CD4-positive, alpha-beta T cell treated with Interleukin-4 for 1 hour (primary cell): Measurements from ENCODE around the gene AFF3.
A peak's percentile ranks its signal among the peaks of the same experiment; 100 is the strongest.

Source experiments
- DNase-seq, 2 donors: peaks; one replicate each; pipeline ENCODE4 v3.0.0-alpha.2; 2020 to 2022

The AFF3 gene

DNA sequence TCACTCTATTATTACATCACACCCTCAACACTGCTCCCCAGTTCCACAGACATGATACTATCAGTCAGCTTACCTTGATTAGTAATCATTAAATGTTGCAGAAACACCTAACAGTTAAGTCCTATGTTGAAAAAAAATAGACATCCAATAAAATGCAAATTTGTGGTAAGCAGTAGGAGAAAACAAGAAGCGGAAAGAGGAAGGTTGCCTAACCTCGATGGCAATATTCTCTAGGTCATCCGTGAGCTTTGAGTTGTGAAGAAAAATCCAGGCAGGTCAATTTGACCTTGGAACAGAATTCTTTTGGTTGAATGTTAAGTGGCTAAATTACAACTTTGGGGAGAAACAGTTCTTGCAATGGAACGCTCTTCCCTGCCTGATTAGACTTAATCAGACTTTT lies 264.4 kb downstream of the AFF3 start:
- no peak for DNase-seq

DNA sequence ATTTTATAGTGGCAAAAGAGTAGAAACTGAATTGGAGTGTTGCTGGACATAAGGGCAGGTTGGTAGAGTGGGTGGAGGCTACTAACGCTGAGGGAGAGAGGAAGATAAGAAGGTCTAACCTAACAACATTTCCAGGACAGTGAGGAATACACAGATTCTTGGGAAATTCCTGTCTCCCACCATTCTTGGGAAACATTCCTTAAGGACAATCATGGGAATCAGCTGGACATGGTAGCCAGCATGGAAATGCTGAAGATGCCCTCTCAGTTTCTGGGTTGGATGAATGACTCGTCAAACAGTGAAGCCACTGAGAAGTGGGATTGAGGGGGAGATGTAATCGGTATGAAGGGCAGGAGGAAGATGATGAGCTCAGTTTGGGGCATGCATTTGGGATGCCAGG lies 265.4 kb downstream of the AFF3 start:
- DNase-seq: no peak

DNA sequence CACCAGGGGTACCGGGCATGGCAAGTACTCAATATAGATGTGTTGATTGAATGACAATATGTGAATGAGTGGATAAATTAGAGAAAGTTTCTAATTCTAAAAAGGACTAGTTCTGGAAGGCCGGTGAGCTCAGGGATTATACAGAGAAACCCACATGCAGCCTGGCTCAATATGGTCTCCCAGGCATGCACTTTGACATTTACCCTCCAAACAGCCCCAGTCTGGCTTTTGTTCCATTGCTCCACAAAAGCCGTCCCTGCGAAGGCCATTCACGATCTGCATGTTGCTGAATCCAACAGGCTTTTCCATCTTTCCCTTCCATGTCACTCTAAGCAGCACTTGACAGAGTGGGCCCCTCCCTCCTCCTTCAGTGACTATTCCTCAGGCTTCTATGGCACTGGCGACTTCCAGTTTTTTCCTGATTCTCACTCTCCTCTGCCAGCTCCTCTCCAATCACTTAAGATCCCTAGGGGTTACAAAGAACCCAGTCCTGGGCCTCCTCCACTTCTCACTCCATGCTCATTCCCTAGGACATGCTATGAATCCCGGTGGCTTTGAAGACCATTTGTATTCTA lies 266.7 kb downstream of the AFF3 start:
- DNase-seq: no peak

DNA sequence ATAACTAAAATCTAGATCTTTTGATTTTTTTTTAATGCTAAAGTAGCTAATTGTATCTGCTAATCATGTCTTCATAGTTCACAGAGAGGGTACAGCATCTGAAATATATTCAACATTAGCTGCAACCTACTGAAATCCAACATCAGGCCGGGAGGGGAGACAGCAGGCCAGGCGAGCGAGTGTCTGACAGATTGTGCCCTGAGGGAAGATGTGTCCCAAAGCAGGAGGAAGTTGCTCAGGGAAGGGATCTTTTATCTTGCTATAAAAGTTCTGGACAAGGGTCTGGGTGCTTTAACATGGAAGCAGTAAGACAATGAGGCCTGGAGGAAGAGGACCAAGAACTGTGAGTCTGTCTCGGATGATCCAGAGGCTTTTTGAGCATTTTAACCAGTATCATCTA lies 274.1 kb downstream of the AFF3 start:
- no peak for DNase-seq

DNA sequence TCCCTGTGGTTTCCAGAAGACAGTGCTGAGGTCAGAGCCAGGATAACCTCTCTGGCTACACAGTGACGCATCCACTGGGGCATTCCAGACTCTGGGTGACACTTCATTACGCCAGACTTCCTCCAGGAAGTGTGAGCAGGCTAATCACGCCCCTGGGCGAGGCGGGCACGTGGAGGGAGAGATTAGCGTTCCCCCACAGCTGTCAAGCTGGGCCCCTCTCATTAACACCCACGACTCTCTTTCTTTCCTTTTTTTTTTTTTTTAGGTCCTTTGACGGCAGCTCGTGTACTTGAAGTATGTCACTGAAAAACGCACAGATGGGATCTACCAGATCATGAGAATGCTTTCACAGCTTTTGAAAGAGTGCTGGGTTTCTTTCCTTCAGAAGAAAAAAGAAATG lies 274.6 kb downstream of the AFF3 start:
- DNase-seq: peak in 1 of 2 donors; percentile 45

DNA sequence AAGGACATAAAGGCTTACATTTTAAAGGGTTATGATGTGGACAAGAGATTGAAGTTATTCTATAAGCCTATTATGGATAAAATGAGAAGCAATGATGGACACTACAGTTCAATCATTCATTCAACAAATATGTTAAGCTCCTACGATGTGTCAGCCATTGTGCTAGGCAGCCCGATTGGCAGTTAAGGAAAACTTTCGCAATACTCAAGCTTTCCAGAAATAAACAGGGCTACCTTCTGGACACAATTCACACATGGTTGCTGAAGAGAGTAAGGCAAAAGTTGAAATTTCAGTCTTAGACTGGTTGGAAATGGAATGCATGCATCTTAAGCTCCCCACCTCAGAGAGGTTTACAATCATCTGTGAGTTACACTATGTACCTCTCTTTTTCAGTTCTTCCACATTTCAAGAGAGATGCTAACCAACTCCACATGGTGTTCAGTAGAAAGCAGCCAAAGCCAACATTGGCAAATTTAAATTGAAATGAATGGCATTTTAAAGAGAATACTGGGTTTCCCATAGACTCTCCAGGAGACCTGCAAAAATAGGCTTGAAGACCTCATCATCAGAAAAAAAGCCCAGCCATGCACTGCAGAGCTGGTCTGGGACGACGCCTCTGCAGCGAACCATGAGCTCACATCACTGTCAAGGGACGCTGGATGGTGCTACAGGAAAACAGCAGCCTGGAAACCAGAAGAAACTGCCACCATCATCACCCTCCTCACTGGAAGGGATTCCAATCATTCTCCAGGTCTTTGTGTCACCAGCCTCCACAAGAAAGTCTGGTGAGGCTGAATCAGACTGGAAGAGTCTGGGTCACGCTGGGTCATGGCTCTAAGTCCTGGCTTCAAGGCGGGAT lies 276.3 kb downstream of the AFF3 start:
- no peak for DNase-seq

DNA sequence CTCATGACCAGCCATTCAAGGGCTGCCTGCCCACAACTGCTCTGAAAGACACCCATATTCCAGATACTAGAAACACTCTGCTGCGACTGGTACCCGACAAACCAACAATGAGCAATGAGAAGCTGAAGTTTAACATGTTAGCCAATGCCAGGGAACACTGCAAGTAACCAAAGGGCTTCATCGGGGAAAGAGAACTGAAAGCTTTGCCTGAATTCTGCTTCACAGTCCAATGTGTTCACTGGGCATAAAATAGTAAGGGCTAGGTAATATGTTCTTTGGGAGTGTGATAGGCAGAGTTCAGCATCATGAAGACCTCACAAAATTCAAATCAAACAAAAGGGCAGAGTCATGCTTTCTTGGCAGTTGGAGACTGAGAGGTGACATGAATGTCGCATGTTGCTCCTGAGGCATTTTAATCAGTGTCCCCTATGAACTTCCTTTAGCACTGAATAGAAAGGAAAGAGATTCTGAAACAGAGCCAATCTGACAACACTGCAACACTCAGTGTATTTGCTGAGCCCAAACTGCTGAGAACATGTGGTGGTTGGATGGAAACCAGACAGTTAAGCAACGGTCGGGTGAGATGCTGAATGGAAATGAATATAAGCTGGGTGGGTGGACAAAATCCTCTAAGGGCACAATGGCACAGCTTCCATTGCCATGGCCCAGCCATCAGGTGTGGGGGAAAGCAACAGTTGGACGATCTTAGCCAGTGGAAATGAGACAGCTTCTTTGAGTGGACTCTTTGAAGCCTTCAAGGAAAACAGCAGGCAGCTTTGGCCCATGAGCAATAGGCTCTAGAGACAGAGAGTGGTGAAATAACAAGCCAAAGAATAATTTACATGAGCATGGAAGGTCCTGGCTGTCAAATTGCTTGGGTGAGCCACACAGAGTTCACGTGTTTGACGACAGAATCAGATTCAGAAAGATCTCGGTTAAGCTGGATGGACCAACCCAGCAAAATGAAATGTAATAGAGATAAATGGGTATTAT lies 277.5 kb downstream of the AFF3 start:
- DNase-seq: no peak

DNA sequence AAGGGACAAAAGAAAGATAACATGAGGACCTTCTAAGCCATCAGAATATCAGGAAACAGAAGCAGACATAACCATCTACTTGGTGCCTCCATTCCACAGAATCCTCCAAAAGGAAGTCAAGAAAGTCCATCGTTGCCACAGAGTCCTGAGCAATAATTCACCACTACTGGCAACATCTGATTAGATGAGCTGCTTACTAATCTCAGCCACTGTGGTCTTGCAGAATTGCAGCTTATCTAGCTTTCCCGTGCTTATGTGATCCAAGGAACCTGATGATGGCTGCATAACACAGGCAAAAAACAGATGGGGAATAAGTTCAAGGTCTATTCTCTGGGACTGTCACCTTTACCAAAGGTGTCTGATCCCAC lies 278.5 kb downstream of the AFF3 start:
- DNase-seq: no peak

DNA sequence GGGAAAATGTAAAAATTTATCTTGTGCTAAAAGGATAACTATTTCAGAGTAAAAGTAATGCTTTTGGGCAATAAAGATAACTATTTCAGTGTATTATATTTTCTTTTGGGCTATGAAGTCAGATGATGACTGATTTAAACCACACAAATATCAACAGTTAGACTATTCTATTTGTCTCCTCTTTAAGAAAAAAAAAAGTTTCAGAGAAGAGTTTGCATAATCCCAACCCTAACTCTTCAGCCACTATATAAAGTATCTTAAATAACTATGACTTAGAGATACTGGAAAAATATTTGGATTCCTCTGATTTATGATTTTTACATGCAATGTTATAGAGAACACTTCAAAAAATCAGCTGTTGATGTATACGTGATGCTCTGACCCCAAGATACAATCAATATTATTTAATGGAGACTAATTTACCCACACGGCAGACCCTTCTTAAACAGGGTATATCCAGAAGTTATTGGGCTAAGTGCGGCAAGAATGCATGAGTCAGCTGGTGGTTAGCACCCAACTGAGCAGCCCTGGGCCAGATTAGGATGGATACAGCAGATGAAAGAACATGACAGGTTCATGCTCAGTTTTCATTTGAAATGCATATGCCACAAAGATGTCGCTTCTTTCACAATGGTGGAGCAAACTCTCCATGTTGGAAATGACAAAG lies 279.0 kb downstream of the AFF3 start:
- DNase-seq: no peak

DNA sequence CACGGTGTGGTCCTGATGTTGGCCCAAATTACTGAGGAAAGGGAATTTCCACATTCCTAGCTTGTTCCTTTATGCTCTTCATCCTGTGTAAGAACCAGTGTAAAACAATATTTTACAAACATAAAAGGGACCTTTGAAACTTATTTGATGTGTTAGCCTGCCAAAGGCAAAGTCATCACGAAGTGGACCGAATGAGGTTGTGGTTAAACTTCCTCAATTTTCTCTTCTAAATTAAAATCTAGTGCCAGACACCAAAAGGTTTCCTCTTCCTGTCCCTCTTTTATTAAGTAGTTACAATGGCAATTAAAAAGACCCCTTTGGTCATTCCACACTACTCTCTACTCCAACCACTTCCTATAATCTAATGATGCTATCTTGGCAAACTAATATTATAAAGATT lies 279.8 kb downstream of the AFF3 start:
- DNase-seq: no peak

DNA sequence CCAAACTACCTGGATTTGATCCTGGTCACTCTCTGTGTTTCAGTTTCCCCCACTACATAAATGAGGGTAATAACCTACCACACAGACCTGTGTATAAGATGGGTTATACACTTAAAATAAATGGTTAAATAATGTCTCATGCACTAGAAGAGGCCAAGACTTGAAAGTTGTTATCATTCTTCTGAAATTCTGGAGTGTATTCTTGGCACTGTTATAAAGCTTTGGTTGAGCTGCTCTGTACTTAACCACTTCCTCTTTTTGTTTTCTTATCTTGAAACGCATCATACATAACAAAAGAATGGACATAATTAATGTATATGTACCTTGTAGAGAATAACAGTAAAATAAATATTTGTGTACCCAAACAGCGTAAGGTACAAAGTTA lies 281.0 kb downstream of the AFF3 start:
- DNase-seq: no peak

DNA sequence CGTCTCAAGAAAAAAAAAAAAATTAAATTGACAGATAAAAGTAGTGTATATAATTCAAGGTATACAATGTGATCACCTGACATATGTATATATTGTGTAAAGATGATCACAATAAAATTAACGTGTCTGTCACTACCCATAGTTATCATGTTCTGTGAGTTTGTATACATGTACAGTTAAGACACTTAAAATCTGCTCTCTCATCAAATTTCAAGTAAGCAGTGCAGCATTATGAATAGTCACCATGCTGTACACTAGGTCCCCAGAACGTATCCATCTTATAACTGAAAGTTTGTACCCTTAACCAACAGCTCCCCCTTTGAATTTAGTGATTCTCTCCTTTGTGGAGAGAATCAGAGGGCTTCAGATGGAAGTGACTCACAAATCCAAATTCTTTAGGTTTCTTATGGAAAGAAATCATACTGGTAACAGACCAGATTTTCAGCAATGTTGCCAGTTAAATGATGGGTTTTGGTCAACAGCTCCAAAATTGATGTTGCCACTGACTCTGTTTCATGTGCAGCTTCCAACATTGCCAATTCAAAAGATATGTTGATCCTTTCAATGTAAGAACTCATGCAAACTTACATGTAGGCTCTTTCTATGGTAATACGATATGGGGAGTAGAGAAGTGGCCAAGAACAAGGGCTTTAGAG lies 281.5 kb downstream of the AFF3 start:
- no peak for DNase-seq

DNA sequence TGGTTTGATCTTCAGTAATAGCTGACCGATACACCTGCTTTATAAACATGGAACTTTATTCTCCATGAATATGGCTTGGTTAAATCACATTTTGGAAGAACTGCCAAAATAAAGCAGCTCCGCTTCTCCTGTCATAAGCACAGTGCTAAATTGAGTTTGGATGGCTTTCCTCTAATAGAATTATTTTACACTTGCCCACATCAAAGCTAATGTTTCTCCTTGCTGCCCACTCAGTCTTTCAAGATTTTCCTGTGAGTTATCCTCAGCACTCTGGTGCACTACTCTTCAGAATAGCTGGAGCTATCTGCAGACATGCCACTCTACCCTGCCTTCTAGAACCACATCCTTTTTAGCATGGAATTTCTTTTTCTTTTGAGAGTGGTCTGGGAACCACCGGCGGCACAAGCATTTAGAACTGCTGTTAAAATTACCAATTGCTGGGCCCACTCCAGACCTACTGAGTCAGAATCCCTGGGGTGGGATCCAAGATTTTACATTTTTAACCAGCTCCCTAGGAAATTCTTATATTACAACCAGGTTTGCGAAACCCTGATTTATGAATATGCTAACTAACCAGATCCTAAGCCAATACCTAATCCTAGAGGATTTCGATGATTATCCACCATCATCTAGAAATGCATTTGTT lies 283.3 kb downstream of the AFF3 start:
- no peak for DNase-seq

DNA sequence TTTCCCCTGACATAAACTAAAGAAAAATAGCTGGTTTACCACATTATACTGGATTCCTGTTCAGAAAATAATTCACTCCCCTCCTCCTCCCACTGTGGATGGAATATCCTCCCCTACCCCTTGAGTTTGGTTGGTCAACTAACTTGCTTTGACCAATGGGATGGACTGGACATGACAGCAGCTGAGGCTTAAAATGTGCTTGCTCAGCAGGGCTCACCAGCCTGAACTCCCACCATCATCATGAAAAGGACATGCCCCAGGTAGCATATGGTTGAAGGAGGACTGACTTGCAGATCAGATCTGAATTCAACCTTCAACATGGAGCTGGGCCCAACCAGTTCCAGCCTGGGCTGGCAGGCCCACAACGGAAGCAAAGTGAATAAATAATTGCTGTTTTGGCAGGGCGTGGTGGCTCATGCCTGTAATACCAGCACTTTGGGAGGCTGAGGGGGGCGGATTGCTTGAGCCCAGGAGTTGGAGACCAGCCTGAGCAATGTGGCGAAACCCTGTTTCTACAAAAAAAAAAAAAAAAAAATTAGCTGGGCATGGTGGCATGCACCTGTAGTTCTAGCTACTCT lies 284.4 kb downstream of the AFF3 start:
- no peak for DNase-seq

DNA sequence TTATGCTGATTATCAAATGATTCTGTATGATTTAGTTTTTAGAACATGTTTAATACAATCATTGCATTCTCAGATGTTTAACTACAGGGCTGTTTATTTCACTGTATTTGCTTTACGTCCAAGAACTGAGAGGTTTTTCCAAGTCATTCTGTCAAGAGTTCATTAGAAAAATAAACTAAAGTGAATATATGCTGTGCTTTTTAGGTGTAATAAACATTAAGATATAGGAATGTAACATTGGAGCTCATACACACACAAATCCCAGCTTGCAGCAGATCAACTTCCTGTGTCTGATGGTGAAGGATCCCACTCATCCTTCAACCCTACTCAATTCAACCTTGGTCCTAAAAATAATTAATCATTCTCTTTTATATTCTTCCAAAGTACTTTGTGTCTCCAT lies 285.0 kb downstream of the AFF3 start:
- no peak for DNase-seq

DNA sequence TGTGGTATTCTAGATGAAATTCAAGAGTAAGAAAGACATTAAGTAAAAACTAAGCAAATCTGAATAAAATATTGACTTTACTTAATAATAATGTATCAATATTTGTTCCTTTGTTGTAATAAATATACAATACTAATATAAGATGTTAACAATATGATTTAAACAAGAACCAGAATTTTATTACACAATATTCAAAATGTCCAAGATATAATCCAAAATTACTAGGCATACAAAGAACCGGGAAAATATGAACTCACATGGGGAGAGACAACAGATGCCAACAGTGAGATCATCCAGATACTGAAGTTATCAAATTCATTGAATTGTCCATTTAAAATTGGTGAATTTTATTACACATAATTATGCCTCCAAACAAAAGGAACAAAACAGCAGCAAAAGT lies 286.3 kb downstream of the AFF3 start:
- no peak for DNase-seq

DNA sequence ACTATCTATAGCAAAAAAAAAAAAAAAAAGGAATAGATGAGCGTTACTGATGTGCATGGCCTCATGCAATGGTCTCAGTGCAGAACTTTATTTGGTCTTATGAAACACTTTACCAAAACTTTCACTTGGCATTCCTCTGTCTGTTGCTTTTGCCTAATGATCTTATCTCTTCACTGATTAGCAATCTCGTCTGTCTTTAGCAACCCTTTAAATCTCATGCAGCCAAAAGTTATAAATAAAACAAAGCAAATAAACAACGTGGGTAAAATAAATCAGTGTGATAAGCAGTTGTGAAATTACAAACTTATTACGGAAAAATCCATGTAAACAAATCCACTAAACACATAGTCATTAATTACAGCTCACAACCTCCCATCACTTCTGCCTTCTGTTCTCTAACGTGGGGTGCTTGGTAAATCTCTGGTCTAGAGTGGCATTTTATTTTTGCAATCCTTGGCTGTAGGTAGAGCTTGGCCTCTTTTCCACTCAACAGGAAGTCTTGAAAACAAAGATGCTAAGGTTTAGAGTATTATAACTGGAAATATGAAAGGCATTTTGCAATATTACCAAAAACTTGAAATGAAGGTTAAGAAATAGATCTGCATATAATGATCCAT lies 288.0 kb downstream of the AFF3 start:
- no peak for DNase-seq

DNA sequence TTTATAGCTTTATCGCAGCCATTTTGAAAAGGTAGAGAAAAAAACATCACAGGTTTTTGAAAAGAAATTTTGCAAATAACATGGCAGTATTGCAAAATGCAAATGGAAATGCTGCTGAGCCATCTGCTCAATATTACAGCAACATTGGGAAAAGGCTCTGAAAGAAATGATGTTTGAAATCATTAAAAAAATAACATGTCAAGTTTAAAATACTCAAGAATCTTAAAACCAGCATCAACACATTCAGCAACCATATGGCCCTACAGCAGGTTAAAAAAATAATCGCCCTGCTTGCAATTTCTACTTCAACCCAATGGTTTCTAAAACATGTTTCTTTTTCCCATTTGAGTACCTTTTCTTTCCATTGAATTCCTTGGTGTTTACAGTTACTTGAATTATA lies 289.4 kb downstream of the AFF3 start:
- no peak for DNase-seq

DNA sequence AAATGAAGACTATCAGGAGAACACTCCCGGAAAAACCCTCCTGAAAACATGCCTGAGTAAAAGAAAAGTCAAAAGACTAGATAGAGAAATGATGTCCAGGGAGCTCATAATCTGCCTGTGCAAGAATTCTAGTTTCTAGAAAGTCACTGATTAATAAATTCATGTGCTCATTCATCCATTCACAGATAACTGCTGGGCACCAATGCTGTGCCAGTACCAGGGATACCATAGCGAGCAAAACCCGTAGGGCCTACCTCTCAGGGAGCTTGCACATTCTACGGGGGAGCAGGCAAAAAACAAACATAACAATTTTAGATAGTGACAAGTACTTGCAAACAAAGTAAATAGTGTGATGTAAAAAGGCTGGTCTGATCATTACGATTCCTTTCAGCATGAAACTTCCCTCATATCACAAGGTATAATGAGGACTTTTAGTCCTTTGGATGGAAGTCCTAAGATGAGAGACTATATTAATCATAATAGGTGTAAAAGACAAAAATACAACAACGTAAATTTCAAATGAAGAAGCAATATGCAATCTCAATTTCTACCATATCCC lies 289.9 kb downstream of the AFF3 start:
- no peak for DNase-seq

DNA sequence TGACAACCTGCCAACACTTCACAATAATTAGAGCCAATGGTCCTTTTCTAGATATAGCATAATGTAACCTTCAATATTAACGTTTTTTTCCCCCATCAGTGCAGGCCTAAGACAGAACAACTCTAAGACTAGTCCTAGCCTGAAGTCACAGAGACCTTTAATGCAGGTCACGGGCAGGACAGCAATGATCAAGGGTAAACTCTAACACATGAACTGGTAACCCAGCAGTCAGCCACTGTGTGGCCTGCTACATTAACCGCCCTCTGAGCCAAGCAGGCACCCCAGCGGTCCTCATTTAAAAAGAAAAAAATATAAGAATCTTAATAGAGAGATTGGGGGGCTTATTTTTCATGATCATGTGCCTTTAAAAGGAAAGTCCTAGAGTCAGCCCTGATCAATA lies 290.6 kb downstream of the AFF3 start:
- no peak for DNase-seq

DNA sequence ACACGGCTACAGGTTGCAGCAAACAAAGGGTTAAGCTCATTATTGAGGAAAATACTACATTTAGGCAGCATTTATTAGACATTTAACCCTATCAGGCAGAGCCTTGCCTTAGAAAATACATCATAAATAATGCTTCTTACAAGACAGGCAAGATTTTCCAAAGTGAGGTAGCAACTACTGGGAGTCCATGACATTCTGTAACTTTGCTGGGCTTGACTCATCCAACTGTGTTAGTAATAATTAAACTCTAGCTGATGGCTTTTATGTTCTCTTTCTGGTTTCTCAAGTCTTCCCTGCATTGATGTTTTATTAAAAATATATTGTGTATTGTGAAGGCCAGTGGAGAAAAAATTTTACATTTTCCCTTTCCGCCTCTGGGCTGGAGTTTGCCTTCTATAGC lies 291.3 kb downstream of the AFF3 start:
- no peak for DNase-seq
